ENCODE data around the gene ITGB2.

Gene ITGB2

DNA sequence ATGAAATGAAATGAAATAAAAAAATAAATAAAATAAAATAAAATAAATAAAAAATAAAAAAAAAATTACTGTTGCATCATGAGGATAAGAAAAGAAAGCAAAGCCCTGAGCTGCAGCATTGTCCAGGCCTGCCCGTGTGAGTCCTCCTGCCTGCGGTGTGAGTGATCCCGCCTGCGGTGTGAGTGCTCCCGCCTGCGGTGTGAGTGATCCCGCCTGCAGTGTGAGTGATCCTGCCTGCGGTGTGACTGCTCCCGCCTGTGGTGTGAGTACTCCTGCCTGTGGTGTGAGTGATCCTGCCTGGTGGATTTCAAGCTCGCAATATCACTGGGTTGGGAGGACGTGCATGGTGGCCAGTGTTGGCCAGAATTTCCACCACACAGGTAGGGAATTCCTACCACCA is 24.8 kb downstream of the ITGB2 start:
- H3K4me3 ChIP-seq (ENCODE audit: low read depth, low read length), result no peak overlapping the region
- TF ChIP-seq, protein P1, sequence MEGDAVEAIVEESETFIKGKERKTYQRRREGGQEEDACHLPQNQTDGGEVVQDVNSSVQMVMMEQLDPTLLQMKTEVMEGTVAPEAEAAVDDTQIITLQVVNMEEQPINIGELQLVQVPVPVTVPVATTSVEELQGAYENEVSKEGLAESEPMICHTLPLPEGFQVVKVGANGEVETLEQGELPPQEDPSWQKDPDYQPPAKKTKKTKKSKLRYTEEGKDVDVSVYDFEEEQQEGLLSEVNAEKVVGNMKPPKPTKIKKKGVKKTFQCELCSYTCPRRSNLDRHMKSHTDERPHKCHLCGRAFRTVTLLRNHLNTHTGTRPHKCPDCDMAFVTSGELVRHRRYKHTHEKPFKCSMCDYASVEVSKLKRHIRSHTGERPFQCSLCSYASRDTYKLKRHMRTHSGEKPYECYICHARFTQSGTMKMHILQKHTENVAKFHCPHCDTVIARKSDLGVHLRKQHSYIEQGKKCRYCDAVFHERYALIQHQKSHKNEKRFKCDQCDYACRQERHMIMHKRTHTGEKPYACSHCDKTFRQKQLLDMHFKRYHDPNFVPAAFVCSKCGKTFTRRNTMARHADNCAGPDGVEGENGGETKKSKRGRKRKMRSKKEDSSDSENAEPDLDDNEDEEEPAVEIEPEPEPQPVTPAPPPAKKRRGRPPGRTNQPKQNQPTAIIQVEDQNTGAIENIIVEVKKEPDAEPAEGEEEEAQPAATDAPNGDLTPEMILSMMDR (IDR thresholded peaks at IDR 0.05; ENCODE audit: borderline replicate concordance, insufficient read depth, low read depth, low read length), result no peak

GRCh38 chr21:44894687-44895302 is 25.9 kb downstream of the ITGB2 start:
- TF ChIP-seq, protein P1 (IDR thresholded peaks at IDR 0.05; ENCODE audit: borderline replicate concordance, insufficient read depth, low read depth, low read length), result no peak
- no peak overlapping the region for H3K4me3 ChIP-seq (ENCODE audit: low read depth, low read length)

DNA sequence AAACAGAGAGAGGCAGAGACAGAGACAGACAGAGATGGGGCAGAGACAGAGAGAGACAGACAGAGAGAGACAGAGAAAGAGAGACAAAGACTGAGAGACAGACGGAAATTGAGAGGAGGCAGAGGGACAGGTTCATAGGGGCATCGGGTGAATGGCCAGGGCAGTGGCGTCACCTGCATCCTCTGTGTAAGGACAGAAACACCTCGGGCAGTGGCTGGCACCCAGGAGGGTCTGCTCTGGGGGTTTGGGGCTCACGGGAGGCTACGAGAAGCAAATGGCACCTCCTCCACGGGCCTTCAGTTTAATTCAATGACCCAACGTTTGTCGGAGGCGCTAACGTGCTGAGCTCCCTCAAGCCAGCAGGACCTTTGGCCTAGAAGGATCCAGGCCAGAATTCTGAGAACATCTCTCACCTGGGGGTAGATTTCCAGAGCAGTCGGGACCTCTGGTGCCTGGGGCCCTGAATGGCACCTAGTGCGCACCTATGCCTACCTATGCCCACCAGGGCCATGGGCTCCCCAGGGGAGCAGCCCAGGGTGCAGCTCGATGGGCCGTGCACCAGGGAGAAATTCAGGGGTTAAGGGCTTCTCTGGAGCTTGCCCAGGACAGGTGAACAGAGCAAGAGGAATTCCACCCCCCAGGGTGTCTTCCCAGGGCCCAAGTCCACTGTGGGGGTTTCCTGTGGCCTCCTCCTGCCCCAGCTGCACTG is 26.6 kb downstream of the ITGB2 start:
- no peak overlapping the region for H3K4me3 ChIP-seq (ENCODE audit: low read depth, low read length)
- TF ChIP-seq, protein P1 (IDR thresholded peaks at IDR 0.05; ENCODE audit: borderline replicate concordance, insufficient read depth, low read depth, low read length), result no peak

GRCh38 chr21:44893278-44893556 is 27.5 kb downstream of the ITGB2 start:
- H3K4me3 ChIP-seq (ENCODE audit: low read depth, low read length), result no peak overlapping the region
- TF ChIP-seq, protein P1 (IDR thresholded peaks at IDR 0.05; ENCODE audit: borderline replicate concordance, insufficient read depth, low read depth, low read length), result no peak

DNA sequence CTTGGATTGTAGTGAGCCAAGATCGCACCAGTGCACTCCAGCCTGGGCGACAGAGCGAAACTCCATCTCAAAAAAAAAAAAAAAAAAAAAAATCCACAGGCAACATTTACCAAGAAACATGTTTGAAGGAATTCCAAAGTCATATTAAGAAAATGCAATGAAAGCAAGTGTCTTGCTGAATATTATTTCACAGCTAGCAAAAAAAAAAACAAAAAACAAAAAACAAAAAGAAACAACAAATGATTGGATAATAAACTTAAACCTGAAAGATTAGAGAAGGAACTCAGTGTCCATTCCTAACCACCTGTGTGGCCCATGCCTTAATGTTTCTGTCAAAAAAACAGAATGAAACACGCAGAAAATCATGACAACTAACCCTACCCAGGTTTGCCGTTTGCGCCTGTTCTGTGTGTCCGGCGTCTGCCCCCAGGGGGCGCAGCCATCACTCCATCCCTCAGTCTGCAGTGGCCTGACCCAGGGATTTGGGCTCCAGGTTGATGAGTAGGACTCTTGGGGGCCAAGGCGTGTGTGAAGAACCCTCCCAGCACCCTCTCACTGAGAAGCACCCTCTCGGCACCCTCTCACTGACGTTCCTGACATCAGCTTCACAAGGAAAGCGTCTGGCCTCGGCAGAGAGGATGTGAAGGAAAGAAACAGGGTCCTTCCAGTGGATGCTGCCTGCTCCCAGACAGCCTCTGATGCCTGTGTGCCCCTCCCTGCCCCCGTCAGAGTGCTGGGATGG is 28.0 kb downstream of the ITGB2 start:
- H3K4me3 ChIP-seq (ENCODE audit: low read depth, low read length), result no peak overlapping the region
- TF ChIP-seq, protein P1 (IDR thresholded peaks at IDR 0.05; ENCODE audit: borderline replicate concordance, insufficient read depth, low read depth, low read length), result peak; percentile 94

DNA sequence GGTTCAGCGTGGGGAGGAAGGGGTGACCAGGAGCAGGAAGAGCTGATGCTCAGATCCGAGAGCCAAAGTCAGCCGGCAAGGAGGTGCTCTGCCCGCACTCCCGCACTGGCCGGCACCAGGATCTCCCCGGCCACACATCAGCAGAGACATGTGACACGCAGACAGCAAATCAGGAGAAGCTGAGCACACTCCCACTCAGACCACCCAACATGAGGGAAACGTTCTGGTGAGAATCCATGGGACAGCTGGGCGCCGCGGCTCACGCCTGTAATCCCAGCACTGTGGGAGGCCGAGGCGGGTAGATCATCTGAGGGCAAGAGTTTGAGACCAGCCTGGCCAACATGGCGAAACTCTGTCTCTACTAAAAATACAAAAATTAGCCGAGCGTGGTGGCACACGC is 28.6 kb downstream of the ITGB2 start:
- H3K4me3 ChIP-seq (ENCODE audit: low read depth, low read length), result no peak overlapping the region
- TF ChIP-seq, protein P1 (IDR thresholded peaks at IDR 0.05; ENCODE audit: borderline replicate concordance, insufficient read depth, low read depth, low read length), result no peak
